GM19324 (cell line): ENCODE measurements around the gene ATXN2.
"Not testable (repeated sequence)": the region's sequence is repeated elsewhere in the genome, so short reads cannot be mapped to it uniquely, and the experiment has no call there.

ENCODE experiments used
- ATAC-seq: cut with Tn5 transposase; IDR thresholded peaks from one replicate; pipeline ENCODE4 v1.9.1; 2021; ENCODE audit warnings: mild to moderate bottlenecking, moderate library complexity; ENCODE audit not compliant: unreplicated experiment, low FRiP score

ATXN2 gene

GRCh38 chr12:111574797-111575443, 24.2 kb downstream of the ATXN2 start:
- no peak for ATAC-seq

GRCh38 chr12:111573476-111573875, 25.6 kb downstream of the ATXN2 start:
- no peak for ATAC-seq

- ATAC-seq = no peak
These were observed 28.8 kb downstream of the ATXN2 start for GRCh38 chr12:111570084-111570961.

GRCh38 chr12:111569363-111570083, 29.6 kb downstream of the ATXN2 start:
- no peak for ATAC-seq

- ATAC-seq = not testable (repeated sequence)
These were observed 38.3 kb downstream of the ATXN2 start for GRCh38 chr12:111560844-111561243.

GRCh38 chr12:111558107-111558376, 41.1 kb downstream of the ATXN2 start:
- no peak for ATAC-seq

- no peak for ATAC-seq
These were observed 41.6 kb downstream of the ATXN2 start for GRCh38 chr12:111557271-111558106.

GRCh38 chr12:111556676-111557075, 42.4 kb downstream of the ATXN2 start:
- no peak for ATAC-seq

DNA sequence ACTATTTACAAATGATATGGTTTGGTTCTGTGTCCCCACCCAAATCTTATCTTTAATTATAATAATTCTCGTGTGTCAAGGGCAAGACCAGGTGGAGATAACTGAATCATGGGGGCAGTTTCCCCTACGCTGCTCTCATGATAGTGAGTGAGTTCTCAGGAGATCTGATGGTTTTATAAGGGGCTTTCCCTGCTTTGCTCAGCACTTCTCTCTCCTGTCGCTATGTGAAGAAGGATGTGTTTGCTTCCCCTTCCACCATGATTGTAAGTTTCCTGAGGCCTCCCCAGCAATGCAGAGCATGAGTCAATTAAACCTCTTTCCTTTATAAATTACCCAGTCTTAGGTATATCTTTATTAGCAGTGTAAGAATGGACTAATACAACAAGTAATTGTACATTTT, 43.8 kb downstream of the ATXN2 start:
- not testable (repeated sequence) for ATAC-seq

GRCh38 chr12:111546758-111547383, 52.2 kb downstream of the ATXN2 start:
- ATAC-seq = no peak

GRCh38 chr12:111546171-111546570, 52.9 kb downstream of the ATXN2 start:
- no peak for ATAC-seq

GRCh38 chr12:111544032-111544431, 55.1 kb downstream of the ATXN2 start:
- ATAC-seq = no peak

GRCh38 chr12:111532751-111533150, 66.4 kb downstream of the ATXN2 start:
- no peak for ATAC-seq

DNA sequence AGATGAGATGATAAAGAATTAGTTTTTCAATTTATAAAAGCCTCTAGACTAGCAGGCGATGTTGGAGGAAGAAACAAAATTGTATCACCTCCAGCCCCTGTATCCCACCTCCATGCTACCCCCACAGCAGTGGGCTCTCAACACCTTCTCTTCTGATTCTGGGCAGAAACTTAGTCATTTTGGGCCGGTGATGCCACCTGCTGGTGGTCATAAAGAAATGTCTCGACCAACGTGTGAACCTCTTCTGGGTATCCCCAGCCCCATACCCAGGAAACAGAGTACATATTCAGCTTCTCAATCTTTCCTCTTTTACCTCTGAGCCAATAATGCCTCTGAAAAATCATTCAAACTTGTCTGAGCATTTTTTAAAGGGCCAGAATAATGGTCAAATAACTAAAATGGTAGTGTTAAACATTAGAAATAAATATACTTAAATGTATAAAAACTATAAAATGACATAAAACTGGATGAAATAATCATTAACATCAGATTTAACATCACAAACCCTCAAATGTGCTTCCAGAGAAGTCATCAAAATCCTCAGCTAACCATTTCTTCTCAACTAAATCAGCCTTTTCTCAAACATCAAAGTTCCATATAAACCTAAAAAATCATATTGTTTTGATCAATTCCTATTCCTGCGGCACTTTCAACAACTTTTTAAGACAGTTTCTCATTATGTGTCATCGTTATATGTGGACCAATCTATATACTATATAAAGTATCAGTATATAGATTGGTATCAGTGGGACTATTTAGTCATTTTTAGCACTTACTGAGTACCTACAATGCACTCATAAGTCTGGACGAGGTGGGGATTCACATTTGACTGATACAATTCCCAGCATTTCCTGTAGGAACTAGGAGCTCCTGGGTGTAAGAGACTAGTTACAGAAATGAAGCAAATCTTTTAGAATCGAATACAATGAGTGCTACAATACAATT, 69.4 kb downstream of the ATXN2 start:
- ATAC-seq = no peak

GRCh38 chr12:111523587-111524167, 75.4 kb downstream of the ATXN2 start:
- no peak for ATAC-seq

DNA sequence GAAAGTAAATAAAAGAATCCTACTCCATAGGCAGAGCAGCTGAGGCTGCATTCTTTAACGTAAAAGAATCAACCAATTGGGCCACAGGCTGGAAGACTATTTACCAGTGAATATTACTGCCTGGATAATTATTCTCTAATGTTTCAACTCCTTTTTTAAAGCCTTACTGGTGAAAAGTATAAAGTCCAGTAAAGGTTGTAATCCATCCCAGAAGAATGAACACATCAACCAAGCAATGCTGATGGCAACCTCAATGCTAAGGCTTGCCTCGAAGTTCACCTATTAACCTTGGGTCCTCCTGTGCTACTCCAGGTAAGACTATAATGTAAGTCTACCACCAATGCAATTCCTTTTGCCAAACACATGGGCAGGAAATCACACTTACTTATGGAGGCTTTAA, 77.3 kb downstream of the ATXN2 start:
- ATAC-seq = no peak

- no peak for ATAC-seq
These were observed 79.2 kb downstream of the ATXN2 start for GRCh38 chr12:111519937-111520336.

GRCh38 chr12:111519083-111519482, 80.0 kb downstream of the ATXN2 start:
- ATAC-seq = no peak

DNA sequence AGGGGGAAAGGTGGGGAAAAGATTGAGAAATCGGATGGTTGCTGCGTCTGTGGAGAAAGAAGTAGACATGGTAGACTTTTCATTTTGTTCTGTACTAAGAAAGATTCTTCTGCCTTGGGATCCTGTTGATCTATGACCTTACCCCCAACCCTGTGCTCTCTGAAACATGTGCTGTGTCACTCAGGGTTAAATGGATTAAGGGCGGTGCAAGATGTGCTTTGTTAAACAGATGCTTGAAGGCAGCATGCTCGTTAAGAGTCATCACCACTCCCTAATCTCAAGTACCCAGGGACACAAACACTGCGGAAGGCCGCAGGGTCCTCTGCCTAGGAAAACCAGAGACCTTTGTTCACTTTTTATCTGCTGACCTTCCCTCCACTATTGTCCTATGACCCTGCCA, 91.4 kb downstream of the ATXN2 start:
- not testable (repeated sequence) for ATAC-seq
